ENCODE data around the gene CHSY1. TPM values are rescaled to one million over a fixed set of nuclear protein-coding genes. Genes with fewer than 3 reads are reported as not detected.

CHSY1 gene
- total and polyA plus RNA-seq, 2 of the 4 experiments (the other 2 are of a cell fraction) = 40.9 to 53.2 TPM

DNA sequence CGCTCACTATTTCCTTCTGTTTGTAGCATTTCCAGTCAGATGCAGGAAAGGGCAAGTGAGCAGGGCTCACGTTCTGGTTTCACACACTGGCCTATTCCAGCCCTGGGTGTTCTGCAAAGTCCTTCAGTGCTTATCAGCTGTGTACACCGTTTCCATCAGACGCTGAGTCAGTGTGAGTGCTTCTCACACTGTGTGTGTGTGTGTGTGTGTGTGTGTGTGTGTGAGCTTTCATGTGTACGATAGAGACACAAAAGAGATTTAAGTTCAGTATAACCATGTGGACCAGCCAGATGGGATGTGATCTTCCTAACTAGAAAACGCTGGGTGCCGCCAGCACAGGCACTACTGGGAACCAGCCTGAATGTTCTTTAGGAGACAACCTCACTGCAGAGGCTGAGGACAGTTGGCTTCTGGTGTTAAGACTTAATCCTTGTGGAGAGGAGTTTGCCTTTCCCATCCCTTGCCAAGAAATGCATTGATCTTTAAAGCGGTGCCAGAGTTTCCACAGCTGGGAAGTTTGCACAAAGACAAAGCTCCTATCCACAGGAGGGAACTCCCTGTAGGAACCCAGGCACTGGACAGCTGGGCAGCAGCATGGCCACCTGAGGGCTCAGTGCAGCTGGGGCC lies 3.9 kb upstream of the CHSY1 start:
- H3K4me1 ChIP-seq (ENCODE audit: control insufficient read depth, insufficient read depth, low read length) = peaks cover 10% of the 10 kb centered on the region
- WGBS, 2 experiments (ENCODE audit: extremely low coverage in 2 of 2, insufficient read length in 1 of 2) = 15% methylated on average over 4 of the region's 8 CpGs; no CpG with 5 or more reads in 1 of the 2 experiments
- 0 out of 2 replicates have a peak overlapping the region, but pooled peaks have one; percentile 62 for H3K14ac ChIP-seq (replicated peaks; ENCODE audit: low read depth, low read length)
- H2AK5ac ChIP-seq (ENCODE audit: low read depth, low read length) = no peak overlapping the region; the same call in 1 of the 2 replicates
- no peaks in the 10 kb centered on the region for H3K36me3 ChIP-seq (ENCODE audit: control insufficient read depth, insufficient read depth, low read length)
- H3K9me1 ChIP-seq (ENCODE audit: insufficient read depth, low read length) = no peaks in the 10 kb centered on the region
- H3K56ac ChIP-seq (ENCODE audit: extremely low read depth, insufficient read depth, low read length) = no peak overlapping the region
- no peak overlapping the region for H3K4ac ChIP-seq (ENCODE audit: low read depth, low read length)
- intact Hi-C loops (cut with micrococcal nuclease) = loop anchor here (5.0 kb wide), 2 partner anchors 338 to 628 kb away; partner anchors contain the start of gene LRRK1
- peak overlapping the region; percentile 8; the same call in 1 of the 2 replicates for H3K4me2 ChIP-seq (ENCODE audit: low read depth, low read length)
- H3K79me1 ChIP-seq (ENCODE audit: low read depth in 1 of 2, low read length in 2 of 2) = peaks cover 0 to 11% of the 10 kb centered on the region in 2 experiments; a peak in 2 of 4 replicates
- H2BK120ac ChIP-seq (ENCODE audit: low read depth, low read length) = peak overlapping the region; percentile 65; the same call in 1 of the 2 replicates
- DNase-seq = peak; percentile 92
- H2AFZ ChIP-seq (replicated peaks; ENCODE audit: low read length, poor library complexity) = peak overlapping the region; percentile 80
- no TSS peak for BruUV-seq (replicated peaks)
- peak overlapping the region; percentile 12; the same call in 1 of the 2 replicates for H4K91ac ChIP-seq (ENCODE audit: insufficient read depth, low read depth, low read length)
- POLR2A ChIA-PET (ENCODE audit: unreplicated experiment) = interaction anchor here (0.7 kb wide), 1 partner anchor 233 kb away, joined by 3 read pairs; no protein-coding TSS in a partner anchor
- peak overlapping the region; percentile 38 for H2AK9ac ChIP-seq (replicated peaks; ENCODE audit: low read depth, low read length, poor library complexity)
- H3K23ac ChIP-seq (ENCODE audit: low read depth, low read length) = peak overlapping the region; percentile 26; the same call in 1 of the 2 replicates
- in situ Hi-C loops (cut with MboI; ENCODE audit: low sequenced_read_pairs) = loop anchor here (5.0 to 25.0 kb wide), 4 partner anchors 163 to 543 kb away; partner anchors contain the start of gene LRRK1
- H3K27ac ChIP-seq (ENCODE audit: insufficient read depth, low read length) = peak overlapping the region; percentile 6; the same call in 1 of the 2 replicates
- no peak overlapping the region for H3K4me3 ChIP-seq (ENCODE audit: insufficient read depth, low read depth, low read length)
- ATAC-seq (ENCODE audit: low read depth) = 0 out of 2 replicates have a peak, but pooled peaks have one; percentile 5
- no peak overlapping the region for H2BK5ac ChIP-seq (ENCODE audit: low read depth, low read length, poor library complexity, severe bottlenecking)
- peak overlapping the region in 1 of 2 experiments; percentile 62; a peak in 2 of 4 replicates for H4K8ac ChIP-seq (ENCODE audit: low read depth in 2 of 2, low read length in 2 of 2)
- TF ChIP-seq MAFK (IDR thresholded peaks at IDR 0.05; ENCODE audit: low read depth, low read length) (peak; percentile 38), FOS (IDR thresholded peaks at IDR 0.05; ENCODE audit: low read depth, low read length) (peak; percentile 61; the same call in 1 of the 2 replicates), MXI1 (IDR thresholded peaks at IDR 0.05; ENCODE audit: borderline replicate concordance, low read depth, low read length) (no peak), RFX5 (IDR thresholded peaks at IDR 0.05; ENCODE audit: low read depth, low read length) (no peak), BHLHE40 (IDR thresholded peaks at IDR 0.05; ENCODE audit: low read depth, low read length) (peak; percentile 79), MAZ (IDR thresholded peaks at IDR 0.05; ENCODE audit: borderline replicate concordance, low read depth, low read length) (no peak), NFE2L2 (IDR thresholded peaks at IDR 0.05; ENCODE audit: low read depth, low read length) (peak; percentile 84)
- TF ChIP-seq, protein P1, sequence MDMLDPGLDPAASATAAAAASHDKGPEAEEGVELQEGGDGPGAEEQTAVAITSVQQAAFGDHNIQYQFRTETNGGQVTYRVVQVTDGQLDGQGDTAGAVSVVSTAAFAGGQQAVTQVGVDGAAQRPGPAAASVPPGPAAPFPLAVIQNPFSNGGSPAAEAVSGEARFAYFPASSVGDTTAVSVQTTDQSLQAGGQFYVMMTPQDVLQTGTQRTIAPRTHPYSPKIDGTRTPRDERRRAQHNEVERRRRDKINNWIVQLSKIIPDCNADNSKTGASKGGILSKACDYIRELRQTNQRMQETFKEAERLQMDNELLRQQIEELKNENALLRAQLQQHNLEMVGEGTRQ (IDR thresholded peaks at IDR 0.05; ENCODE audit: low read depth, low read length) = no peak
- H4K20me1 ChIP-seq (ENCODE audit: insufficient read depth, low read length) = peaks cover 2% of the 10 kb centered on the region
- dilution Hi-C loops (cut with HindIII; ENCODE audit: low sequenced_read_pairs, unreplicated experiment) = no loop called here
- no peaks in the 10 kb centered on the region for H3K9me3 ChIP-seq (ENCODE audit: control insufficient read depth, insufficient read depth, low read length)
- H2BK15ac ChIP-seq (ENCODE audit: low read depth, low read length) = no peak overlapping the region
- H3K9ac ChIP-seq (ENCODE audit: low read depth, low read length) = no peak overlapping the region; the same call in 1 of the 2 replicates
- no peaks in the 10 kb centered on the region for H3K27me3 ChIP-seq (ENCODE audit: control insufficient read depth, insufficient read depth, low read length)
- H2BK20ac ChIP-seq (ENCODE audit: low read depth, low read length) = peak overlapping the region; percentile 5; the same call in 1 of the 2 replicates
- H3K18ac ChIP-seq (ENCODE audit: low read depth, low read length) = peak overlapping the region; percentile 2
- peak overlapping the region; percentile 0; the same call in 1 of the 2 replicates for H4K5ac ChIP-seq (ENCODE audit: low read depth, low read length)
- CTCF ChIA-PET = interaction anchor here (0.6 to 0.8 kb wide), 3 partner anchors 207 to 247 kb away, joined by 3 to 4 read pairs (median 3); no protein-coding TSS in a partner anchor
